Measurements from ENCODE around the gene C1orf210.

- no peak for TF ChIP-seq CTCF (IDR thresholded peaks at IDR 0.05)
- TF ChIP-seq POLR2A (IDR thresholded peaks at IDR 0.05), result no peak
Observed at GRCh38 chr1:43302201-43302600, 16.8 kb upstream of the C1orf210 start.

All from gastroesophageal sphincter (tissue), 3 donors.